ENCODE results near the gene LRMDA. TPM values are rescaled to one million over a fixed set of nuclear protein-coding genes. Genes with fewer than 3 reads are reported as not detected.
A peak's percentile ranks its signal among the peaks of the same experiment; 100 is the strongest.

Gene LRMDA
- total RNA-seq, 4 donors from 2014 or later = 1.4 to 23.1 (median 3.6) TPM

DNA sequence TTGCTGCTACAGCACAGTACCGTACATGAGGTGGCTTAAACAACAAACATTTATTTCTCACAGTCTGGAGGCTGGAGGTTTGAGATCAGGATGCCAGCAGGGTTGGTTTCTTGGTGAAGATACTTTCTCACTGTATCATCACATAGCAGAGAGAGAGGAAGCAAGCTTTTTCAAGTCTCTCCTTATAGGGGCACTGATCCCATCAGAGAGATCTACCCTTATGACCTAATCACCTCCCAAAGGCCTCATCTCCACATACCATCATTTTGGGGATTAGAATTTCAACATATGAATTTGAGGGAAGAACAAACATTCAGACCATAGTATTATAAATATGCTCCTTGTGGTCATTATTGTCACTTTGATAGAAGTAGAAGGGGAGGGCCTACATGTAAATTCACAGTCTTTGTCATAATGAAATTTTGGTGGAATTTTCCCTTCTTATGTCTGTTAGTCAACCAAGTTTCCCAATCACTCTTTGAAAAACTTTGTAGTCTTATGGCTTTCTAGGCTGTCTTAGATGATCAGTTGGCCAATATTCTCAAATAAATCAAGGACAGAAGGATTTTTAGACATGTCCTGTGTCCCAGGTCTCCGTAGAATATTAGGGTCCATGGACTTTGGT is 606.2 kb downstream of the LRMDA start:
- DNase-seq = no peak
- H3K27me3 ChIP-seq = no peaks in the 10 kb centered on the region
- H3K4me3 ChIP-seq = no peak overlapping the region
- H3K36me3 ChIP-seq = no peaks in the 10 kb centered on the region
- TF ChIP-seq POLR2A (IDR thresholded peaks at IDR 0.05) = no peak
- TF ChIP-seq, protein P1, sequence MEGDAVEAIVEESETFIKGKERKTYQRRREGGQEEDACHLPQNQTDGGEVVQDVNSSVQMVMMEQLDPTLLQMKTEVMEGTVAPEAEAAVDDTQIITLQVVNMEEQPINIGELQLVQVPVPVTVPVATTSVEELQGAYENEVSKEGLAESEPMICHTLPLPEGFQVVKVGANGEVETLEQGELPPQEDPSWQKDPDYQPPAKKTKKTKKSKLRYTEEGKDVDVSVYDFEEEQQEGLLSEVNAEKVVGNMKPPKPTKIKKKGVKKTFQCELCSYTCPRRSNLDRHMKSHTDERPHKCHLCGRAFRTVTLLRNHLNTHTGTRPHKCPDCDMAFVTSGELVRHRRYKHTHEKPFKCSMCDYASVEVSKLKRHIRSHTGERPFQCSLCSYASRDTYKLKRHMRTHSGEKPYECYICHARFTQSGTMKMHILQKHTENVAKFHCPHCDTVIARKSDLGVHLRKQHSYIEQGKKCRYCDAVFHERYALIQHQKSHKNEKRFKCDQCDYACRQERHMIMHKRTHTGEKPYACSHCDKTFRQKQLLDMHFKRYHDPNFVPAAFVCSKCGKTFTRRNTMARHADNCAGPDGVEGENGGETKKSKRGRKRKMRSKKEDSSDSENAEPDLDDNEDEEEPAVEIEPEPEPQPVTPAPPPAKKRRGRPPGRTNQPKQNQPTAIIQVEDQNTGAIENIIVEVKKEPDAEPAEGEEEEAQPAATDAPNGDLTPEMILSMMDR (IDR thresholded peaks at IDR 0.05) = no peak
- peaks cover 0 to 28% (median 0%) of the 10 kb centered on the region in 4 donors for H3K4me1 ChIP-seq
- H3K27ac ChIP-seq = peak overlapping the region in 1 of 4 donors; percentile 34
- no peaks in the 10 kb centered on the region for H3K9me3 ChIP-seq

GRCh38 chr10:76038696-76039095 is 607.3 kb downstream of the LRMDA start:
- peaks cover 0 to 23% (median 0%) of the 10 kb centered on the region in 4 donors for H3K4me1 ChIP-seq
- no peaks in the 10 kb centered on the region for H3K9me3 ChIP-seq
- no peak overlapping the region for H3K4me3 ChIP-seq
- no peak for DNase-seq
- H3K27me3 ChIP-seq = no peaks in the 10 kb centered on the region
- H3K27ac ChIP-seq = no peak overlapping the region
- no peak for TF ChIP-seq POLR2A (IDR thresholded peaks at IDR 0.05)
- TF ChIP-seq, protein P1 (IDR thresholded peaks at IDR 0.05) = no peak
- no peaks in the 10 kb centered on the region for H3K36me3 ChIP-seq

DNA sequence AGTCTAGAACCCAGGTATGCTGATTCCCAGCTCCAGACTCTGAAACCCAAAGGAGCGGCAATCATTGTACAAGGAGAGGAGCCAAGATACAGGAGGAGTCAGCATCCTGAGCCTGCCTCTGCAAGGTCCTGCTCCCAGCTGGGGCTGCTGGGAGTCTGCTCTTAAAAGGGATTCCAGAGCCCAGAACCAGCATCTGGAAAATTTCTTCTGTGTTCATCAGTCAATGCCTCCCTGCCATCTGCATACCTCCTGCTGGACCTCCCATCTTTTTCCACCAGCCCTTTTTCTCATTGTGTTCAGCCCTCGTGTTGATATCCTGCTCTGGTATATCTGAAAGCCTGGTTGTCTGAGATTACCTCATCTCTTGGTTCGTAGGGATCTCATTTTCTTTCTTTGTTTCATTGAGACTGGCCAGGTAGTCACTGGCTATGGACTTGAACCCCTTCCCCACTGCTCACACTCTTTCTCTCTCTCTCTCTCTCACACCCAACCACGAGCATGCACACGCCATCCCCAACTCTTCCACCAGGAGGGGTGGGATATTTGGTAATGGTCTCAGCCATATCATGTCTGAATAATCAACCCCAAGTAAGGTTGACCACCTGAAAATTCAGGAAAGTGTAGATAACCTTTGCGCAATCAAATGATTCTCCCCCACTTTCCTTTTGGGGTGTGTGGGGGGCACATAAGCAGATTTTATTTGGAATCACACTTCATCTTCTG is 608.8 kb downstream of the LRMDA start:
- no peak overlapping the region for H3K4me3 ChIP-seq

GRCh38 chr10:76040830-76041220 is 609.4 kb downstream of the LRMDA start:
- no peaks in the 10 kb centered on the region for H3K27me3 ChIP-seq
- no peak overlapping the region for H3K4me3 ChIP-seq
- no peak for DNase-seq
- H3K36me3 ChIP-seq = no peaks in the 10 kb centered on the region
- no peaks in the 10 kb centered on the region for H3K9me3 ChIP-seq
- H3K27ac ChIP-seq = no peak overlapping the region
- peaks cover 0 to 10% (median 0%) of the 10 kb centered on the region in 4 donors for H3K4me1 ChIP-seq
- TF ChIP-seq POLR2A (IDR thresholded peaks at IDR 0.05) = no peak
- TF ChIP-seq, protein P1 (IDR thresholded peaks at IDR 0.05) = no peak

More for the DNA sequence above, 608.8 kb downstream of the LRMDA start:
- no peaks in the 10 kb centered on the region for H3K9me3 ChIP-seq
- H3K36me3 ChIP-seq = no peaks in the 10 kb centered on the region
- H3K27me3 ChIP-seq = no peaks in the 10 kb centered on the region
- H3K27ac ChIP-seq = no peak overlapping the region
- TF ChIP-seq, protein P1 (IDR thresholded peaks at IDR 0.05) = no peak
- TF ChIP-seq POLR2A (IDR thresholded peaks at IDR 0.05) = no peak
- peaks cover 0 to 14% (median 0%) of the 10 kb centered on the region in 4 donors for H3K4me1 ChIP-seq
- DNase-seq = no peak

- Histone ChIP-seq H3K36me3 (no peaks in the 10 kb centered on the region), H3K4me1 (peaks cover 0 to 3% (median 0%) of the 10 kb centered on the region in 4 donors), H3K4me3 (no peak overlapping the region), H3K27ac (no peak overlapping the region), H3K27me3 (no peaks in the 10 kb centered on the region), H3K9me3 (no peaks in the 10 kb centered on the region)
- no peak for TF ChIP-seq POLR2A (IDR thresholded peaks at IDR 0.05)
- TF ChIP-seq, protein P1 (IDR thresholded peaks at IDR 0.05) = no peak
- no peak for DNase-seq
Measured at GRCh38 chr10:76041551-76041950, 610.1 kb downstream of the LRMDA start.
